Thyroid gland (tissue), 4 donors: ENCODE measurements around the gene SLC38A3. TPM values are rescaled to one million over a fixed set of nuclear protein-coding genes. Genes with fewer than 3 reads are reported as not detected.

Experiments used
- DNase-seq, 2 donors: peaks; one replicate each; pipeline ENCODE4 v3.0.0-alpha.2; 2019
- H3K27ac ChIP-seq, 3 donors: fragments of 200-600 bp; sonication (generic); 1 replicate in 2 of 3; 2 replicates in 1 of 3; pipeline ENCODE4 v1.5.1; 2016 to 2019; ENCODE audit warnings: mild to moderate bottlenecking in 1 of 3, moderate library complexity in 1 of 3
- H3K27me3 ChIP-seq: fragments of 200-600 bp; sonication (generic); one replicate; pipeline ENCODE4 v1.5.1; 2019
- H3K36me3 ChIP-seq, 2 donors: fragments of 200-600 bp; sonication (generic); one replicate each; pipeline ENCODE4 v1.5.1; 2016 to 2019
- H3K4me1 ChIP-seq, 2 donors: fragments of 200-600 bp; sonication (generic); one replicate each; pipeline ENCODE4 v1.5.1; 2017 to 2019
- H3K4me3 ChIP-seq, 3 donors: fragments of 200-600 bp; sonication (generic); replicated peaks in 1 of 3; 1 replicate in 2 of 3; 2 replicates in 1 of 3; pipeline ENCODE4 v1.5.1; 2016; ENCODE audit warnings: mild to moderate bottlenecking in 1 of 3
- H3K9me3 ChIP-seq: fragments of 200-600 bp; sonication (generic); one replicate; pipeline ENCODE4 v1.5.1; 2017
- CTCF ChIP-seq, 6 experiments: fragments of 200-600 bp in 3 of 6; fragments of 450-650 bp in 3 of 6; sonication (generic) in 3 of 6; IDR thresholded peaks; one replicate each; pipeline ENCODE4 v1.5.1; 2016 to 2019; ENCODE audit warnings: antibody characterized with exemption in 6 of 6, mild to moderate bottlenecking in 2 of 6, inconsistent platforms in 1 of 6, moderate library complexity in 1 of 6
- POLR2A ChIP-seq, 2 donors: fragments of 450-650 bp; IDR thresholded peaks; one replicate each; pipeline ENCODE4 v1.6.1; 2017; ENCODE audit warnings: antibody characterized with exemption in 2 of 2, mild to moderate bottlenecking in 2 of 2, moderate library complexity in 1 of 2
- WGBS, 2 donors: methylation state at CpG; one replicate each; pipeline ENCODE4 v1.1.5; 2017; 5-methylcytosine and 5-hydroxymethylcytosine counted together
- intact Hi-C: fragments of 100-400 bp; cut with DNase I; formaldehyde crosslinking; loops from one replicate; pipeline ENCODE4 v1.15.1; 2023
- total RNA-seq, 4 donors: library from RNA; depleted of rRNA; stranded (reverse); fragments of >200 nt; gene quantifications; one replicate each; pipeline ENCODE4 v1.2.3, GENCODE V29; 2016

Gene SLC38A3
- total RNA-seq, 4 donors from 2014 or later: 1.1 to 5.0 (median 3.6) TPM

- Histone ChIP-seq H3K27ac (no peak overlapping the region), H3K9me3 (no peaks in the 10 kb centered on the region), H3K27me3 (no peaks in the 10 kb centered on the region), H3K36me3 (no peaks in the 10 kb centered on the region), H3K4me1 (peaks cover 0 to 5% of the 10 kb centered on the region in 2 donors), H3K4me3 (no peak overlapping the region)
- no peak for TF ChIP-seq CTCF (IDR thresholded peaks at IDR 0.05)
- TF ChIP-seq POLR2A (IDR thresholded peaks at IDR 0.05): no peak
- intact Hi-C loops: no loop called here
- WGBS, 2 donors: 77 to 94% methylated on average over 4 to 17 of the region's 17 CpGs
- DNase-seq: no peak
Measured at GRCh38 chr3:50218448-50218847, 13.4 kb downstream of the SLC38A3 start.

- H3K4me3 ChIP-seq: no peak overlapping the region
- no peak for DNase-seq
- peaks cover 0 to 5% of the 10 kb centered on the region in 2 donors for H3K4me1 ChIP-seq
- H3K27me3 ChIP-seq: no peaks in the 10 kb centered on the region
- no peak overlapping the region for H3K27ac ChIP-seq
- 87 to 93% methylated on average over 5 of the region's 5 CpGs for WGBS, 2 donors
- no peaks in the 10 kb centered on the region for H3K36me3 ChIP-seq
- intact Hi-C loops: no loop called here
- TF ChIP-seq POLR2A (IDR thresholded peaks at IDR 0.05) (no peak), CTCF (IDR thresholded peaks at IDR 0.05) (no peak)
- H3K9me3 ChIP-seq: no peaks in the 10 kb centered on the region
Measured at GRCh38 chr3:50219285-50219684, 14.2 kb downstream of the SLC38A3 start.

- 60 to 71% methylated on average over 2 to 6 of the region's 6 CpGs for WGBS, 2 donors
- DNase-seq: no peak
- intact Hi-C loops: no loop called here
Measured at GRCh38 chr3:50220109-50220508, 15.0 kb downstream of the SLC38A3 start.

GRCh38 chr3:50221051-50221410, 16.0 kb downstream of the SLC38A3 start:
- 82% methylated on average over 4 of the region's 4 CpGs for WGBS, 2 donors
- Histone ChIP-seq H3K9me3 (no peaks in the 10 kb centered on the region), H3K27ac (no peak overlapping the region), H3K4me3 (no peak overlapping the region), H3K27me3 (no peaks in the 10 kb centered on the region), H3K36me3 (no peaks in the 10 kb centered on the region), H3K4me1 (peaks cover under 1 to 5% of the 10 kb centered on the region in 2 donors)
- no peak for DNase-seq
- intact Hi-C loops: no loop called here
- TF ChIP-seq CTCF (IDR thresholded peaks at IDR 0.05): no peak
- TF ChIP-seq POLR2A (IDR thresholded peaks at IDR 0.05): no peak

More at GRCh38 chr3:50220109-50220508, 15.0 kb downstream of the SLC38A3 start:
- Histone ChIP-seq H3K4me1 (peaks cover 0 to 5% of the 10 kb centered on the region in 2 donors), H3K9me3 (no peaks in the 10 kb centered on the region), H3K27me3 (no peaks in the 10 kb centered on the region), H3K36me3 (no peaks in the 10 kb centered on the region), H3K4me3 (no peak overlapping the region), H3K27ac (no peak overlapping the region)
- no peak for TF ChIP-seq POLR2A (IDR thresholded peaks at IDR 0.05)
- TF ChIP-seq CTCF (IDR thresholded peaks at IDR 0.05): no peak

- DNase-seq: no peak
- Histone ChIP-seq H3K27me3 (no peaks in the 10 kb centered on the region), H3K27ac (no peak overlapping the region), H3K36me3 (no peaks in the 10 kb centered on the region), H3K9me3 (no peaks in the 10 kb centered on the region), H3K4me1 (peaks cover 5 to 9% of the 10 kb centered on the region in 2 donors), H3K4me3 (no peak overlapping the region)
- intact Hi-C loops: no loop called here
- 76% methylated on average over 6 to 12 of the region's 12 CpGs for WGBS, 2 donors
- TF ChIP-seq CTCF (IDR thresholded peaks at IDR 0.05) (no peak), POLR2A (IDR thresholded peaks at IDR 0.05) (no peak)
Measured at GRCh38 chr3:50221411-50222168, 16.5 kb downstream of the SLC38A3 start.
